Activated CD4-positive, alpha-beta T cell treated with anti-CD3 and anti-CD28 coated beads, Interleukin-2, amount 50 U/mL, for 4 hours (primary cell): ENCODE results near the gene PAXX.

Experiments used
- DNase-seq, 2 experiments: peaks; one replicate each; pipeline ENCODE4 v3.0.0-alpha.2; 2020

The PAXX gene

DNA sequence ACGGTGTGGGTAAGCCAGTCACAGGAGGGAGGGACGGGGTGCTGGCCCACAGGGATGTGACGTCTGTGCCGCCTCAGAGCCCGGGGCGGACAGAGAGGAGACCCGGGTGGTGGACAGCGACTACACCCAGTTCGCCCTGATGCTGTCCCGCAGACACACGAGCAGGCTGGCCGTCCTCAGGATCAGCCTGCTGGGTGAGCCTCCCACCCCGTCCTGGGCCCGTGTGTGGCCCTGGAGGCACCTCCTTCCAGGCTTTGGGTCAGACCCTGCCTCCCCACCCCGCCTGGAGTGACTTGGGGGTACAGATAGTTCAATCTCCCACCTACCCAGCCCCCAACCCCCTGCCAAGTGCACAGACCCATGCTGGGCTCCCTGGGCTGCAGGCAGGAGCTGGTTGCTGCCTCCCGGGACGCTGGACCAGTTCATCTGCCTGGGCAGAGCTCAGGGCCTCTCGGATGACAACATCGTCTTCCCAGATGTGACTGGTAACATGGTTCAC lies 38.4 kb upstream of the PAXX start:
- DNase-seq = no peak

GRCh38 chr9:136954270-136955083 lies 37.7 kb upstream of the PAXX start:
- DNase-seq = no peak

DNA sequence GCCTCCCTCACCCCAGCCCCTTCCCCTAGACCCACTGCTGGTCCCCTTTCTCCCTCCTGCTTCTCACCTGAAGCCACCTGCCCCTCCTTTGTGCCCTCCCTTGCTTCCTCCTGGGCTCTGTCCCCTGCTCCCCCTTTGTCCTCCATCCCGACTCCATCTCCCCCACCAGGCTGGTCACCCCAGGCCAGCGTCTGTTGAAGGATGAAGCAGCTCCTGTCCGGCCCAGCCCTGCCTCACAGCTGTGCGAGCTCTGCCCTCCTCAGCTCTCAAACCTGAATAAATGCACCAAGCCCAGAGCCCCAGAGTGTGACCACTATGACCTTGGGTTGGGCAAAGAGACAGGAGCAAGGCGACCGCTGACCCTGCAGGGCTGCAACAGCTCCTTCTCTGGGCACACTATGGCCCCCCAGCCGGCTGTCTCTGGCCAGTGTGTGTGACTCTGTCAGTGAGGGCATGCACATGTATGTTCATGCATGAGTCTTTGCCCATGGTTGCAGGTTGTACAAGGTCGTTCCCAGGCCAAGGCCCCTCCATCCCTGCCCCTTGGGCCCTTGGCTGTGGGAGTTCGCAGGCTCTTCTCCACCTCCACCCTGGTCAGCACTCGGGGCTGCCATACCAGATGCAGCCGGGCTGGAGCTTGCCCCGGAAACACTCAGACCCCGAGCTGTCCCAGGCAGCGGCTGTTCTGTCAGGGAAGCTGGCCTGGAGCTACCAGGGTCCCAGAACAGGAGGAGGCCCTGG lies 36.9 kb upstream of the PAXX start:
- DNase-seq = no peak

DNA sequence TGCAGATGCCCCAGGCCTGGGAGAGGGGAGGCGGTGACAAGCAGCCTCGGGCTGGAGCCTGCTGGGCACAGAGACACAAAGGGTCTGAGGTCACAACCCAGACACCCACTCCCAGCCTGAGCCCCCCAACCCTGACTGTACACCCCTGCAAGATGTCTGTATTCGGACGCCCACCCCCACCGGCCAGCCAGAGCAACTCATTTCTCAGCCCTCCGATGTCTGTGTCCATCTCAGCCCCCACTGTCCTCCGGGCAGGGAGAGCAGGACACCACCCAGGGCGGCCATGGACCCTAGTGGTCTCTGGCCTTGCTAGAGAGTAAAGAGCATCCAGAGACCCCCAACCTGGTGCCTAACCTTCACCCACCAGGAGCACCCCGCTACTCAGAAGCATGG lies 36.3 kb upstream of the PAXX start:
- DNase-seq = no peak

GRCh38 chr9:136956604-136957003 lies 35.6 kb upstream of the PAXX start:
- DNase-seq = no peak

GRCh38 chr9:136957461-136957860 lies 34.8 kb upstream of the PAXX start:
- DNase-seq = no peak

- DNase-seq = no peak
Observed at GRCh38 chr9:136957901-136958300, 34.3 kb upstream of the PAXX start.

DNA sequence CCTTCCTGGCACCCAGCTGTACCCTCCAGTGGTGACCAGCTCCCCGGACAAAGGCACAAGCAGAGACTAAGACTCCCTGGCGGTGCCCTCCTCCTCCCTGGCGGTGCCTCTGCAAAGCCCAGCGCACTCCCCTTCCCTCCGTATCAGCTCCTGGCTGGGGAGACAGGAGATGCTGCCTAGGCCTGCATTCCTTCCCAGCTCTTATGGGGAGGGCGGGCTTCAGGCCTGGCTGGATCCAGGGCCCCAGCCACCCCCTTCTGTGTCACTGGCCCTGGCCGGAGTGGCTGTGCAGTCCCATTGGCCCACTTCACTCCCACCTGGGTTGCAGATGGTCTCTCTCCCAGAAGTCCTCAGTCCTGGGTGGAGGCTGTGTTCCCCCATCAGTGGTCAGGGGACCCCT lies 33.7 kb upstream of the PAXX start:
- DNase-seq = no peak

- no peak for DNase-seq
Observed at GRCh38 chr9:136958898-136959850, 33.0 kb upstream of the PAXX start.

- no peak for DNase-seq
Observed at GRCh38 chr9:136960212-136960937, 31.8 kb upstream of the PAXX start.

DNA sequence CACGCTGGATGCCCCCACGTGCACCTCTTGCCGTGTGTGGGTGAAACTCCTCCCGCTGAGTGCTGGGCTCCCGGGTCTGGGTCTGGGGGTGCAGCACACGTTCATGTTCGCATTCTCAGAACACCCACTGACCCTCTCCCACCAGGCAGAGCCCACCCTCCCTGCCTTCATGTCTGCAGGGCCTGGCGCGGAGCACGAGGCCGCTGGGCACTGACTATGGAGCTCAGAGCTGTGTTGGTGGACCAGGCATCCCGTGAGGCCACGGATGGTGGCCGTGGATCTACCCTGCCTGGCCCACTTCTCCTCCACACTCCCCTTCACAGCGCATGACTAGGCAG lies 31.3 kb upstream of the PAXX start:
- no peak for DNase-seq

DNA sequence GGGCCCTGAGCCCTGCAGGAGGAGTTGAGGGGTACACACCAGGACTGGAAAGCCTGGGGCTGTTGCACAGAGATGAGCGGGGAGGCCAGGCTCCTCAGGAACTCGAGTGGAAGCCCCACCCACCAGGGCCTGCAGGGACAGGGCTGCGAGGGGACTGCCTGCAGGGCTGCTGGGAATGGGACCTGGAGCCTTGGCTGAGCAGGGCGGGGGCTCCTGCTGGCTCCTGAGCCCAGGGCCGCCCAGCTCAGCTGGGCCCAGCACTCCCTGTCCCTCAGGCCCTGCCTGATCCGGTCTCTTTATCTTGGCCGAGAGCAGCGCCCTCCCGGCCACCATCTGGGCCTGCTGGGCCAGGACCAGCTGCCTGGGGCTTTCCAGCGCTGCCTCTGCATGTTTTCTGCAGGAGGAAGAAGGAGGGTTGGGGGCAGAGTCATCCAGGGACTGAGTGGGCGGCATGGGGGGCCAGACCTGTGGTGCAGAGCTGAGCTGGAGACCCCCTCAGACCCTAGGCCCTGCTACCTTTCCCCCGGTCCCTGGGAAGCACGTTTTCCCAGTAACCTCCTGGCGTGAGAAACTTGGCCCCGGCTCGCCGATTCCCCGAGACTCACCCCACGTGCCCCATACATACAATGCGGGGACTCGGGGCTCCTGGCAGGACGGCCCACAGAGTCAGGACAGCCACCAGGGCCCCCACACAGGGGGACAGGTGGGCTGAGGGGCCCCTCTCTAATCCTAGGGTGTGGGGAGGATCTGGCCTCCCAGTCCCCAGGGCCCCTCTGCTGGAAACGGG lies 30.8 kb upstream of the PAXX start:
- no peak for DNase-seq

DNA sequence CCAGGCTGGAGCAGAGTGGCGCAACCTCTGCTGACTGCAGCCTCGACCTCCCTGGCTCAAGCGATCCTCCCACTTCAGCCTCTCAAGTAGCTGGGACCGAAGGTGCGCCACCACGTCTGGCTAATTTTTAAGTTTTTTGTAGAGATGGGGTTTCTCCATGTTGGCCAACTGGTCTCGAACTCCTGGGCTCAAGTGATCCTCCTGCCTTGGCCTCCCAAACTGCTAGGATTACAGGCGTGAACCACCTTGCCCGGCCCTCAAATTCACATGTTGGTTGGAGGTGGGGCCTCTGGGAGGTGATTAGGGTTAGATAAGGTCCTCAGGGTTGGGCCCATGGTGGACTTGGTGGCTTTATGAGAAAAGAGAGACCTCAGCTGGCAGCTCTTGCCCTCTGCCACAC lies 30.1 kb upstream of the PAXX start:
- DNase-seq = no peak

GRCh38 chr9:136962701-136963248 lies 29.4 kb upstream of the PAXX start:
- DNase-seq = no peak

DNA sequence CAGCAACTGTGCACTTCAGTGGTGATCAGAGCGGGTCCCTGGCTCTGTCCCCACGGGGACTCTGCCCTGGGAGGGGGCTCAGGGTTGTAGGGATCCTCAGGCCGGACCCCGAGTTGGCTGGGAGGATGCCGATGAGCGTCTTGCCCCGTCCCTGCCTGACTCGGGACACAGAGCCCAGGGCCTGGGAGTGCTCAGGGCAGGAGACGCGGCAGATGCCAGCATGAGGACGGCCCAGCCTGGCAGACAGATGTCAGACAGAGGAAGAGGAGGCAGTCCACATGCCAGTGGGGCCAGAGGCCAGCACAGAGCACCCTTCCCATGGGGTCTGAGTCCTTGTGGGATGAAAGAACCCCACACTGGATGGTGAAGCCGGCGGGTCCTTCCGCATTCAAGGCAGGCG lies 28.9 kb upstream of the PAXX start:
- DNase-seq = no peak

DNA sequence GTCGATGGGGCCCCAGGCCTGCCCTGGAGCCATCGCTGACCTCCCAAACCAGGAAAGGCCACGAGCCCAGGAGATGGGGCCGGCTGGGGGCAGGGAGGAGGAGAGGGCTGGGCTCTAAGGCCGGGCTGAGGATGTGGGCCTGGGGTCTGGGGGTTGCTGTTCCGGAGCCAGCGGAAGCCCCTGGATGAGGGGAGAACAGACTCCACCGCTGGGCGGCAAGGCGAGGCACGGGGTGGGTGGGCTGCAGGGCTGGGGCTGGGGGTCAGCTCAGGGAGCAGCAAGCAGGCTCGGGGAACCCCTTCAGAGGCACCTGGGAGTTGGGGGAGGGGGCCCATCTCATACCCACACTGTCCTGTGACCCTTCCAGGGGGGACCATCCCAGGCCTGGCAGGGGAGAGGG lies 28.5 kb upstream of the PAXX start:
- no peak for DNase-seq

DNA sequence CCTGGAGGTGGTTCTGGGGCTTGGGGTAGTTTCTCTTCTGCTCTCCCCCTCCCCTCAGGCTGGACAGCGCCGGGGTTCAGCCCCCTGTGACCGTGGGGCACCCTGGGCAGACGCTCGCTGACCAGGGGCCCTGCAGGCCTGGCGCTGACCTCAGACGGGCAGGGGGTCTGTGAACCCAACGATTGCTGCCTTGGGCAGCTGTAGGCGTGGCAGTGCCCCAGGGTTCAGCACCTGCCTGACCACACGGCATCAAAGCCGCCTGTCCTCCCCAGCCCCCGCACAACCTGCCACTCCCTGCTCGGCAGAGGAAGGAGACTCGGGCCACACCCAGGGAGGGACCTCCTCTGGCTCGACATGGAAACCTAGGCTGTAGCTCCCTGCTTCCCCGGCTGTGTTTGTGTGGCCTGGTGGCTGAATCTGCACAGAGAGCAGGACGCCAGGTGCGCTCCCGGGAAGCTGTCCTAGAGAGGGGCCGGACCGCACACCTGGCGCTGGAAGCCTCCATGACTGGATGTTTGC lies 28.0 kb upstream of the PAXX start:
- no peak for DNase-seq

DNA sequence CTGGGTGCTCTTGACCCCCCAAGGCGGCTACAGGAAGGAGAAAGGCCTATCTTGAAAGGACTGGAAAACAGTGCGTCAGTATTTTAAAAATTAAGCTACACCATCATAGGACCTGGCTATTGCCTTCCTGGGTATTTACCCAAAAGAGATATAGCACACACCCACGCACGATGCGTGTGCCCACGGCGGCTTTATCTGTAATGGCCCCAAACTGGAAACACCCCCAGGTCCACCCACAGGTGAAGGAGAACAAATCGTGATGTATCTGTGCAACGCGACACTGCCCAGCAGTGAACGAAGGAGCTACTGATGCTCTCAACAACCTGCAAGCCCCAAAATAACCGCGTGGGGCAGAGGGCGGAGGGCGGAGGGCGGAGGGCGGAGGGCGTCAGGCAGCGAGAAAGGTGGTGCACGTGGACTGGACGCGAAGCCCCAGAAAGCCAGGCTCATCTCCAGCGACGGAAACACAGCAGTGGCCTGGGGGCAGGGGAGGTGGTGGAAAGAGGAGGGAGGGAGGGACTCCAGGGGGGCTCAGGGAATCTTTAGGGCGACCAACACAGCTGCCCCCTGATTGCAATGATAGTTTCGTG lies 27.3 kb upstream of the PAXX start:
- no peak for DNase-seq

- DNase-seq = no peak
Observed at GRCh38 chr9:136965771-136966484, 26.3 kb upstream of the PAXX start.
